Osteoblast (primary cell): Measurements from ENCODE around the gene OTUD5. TPM values are rescaled to one million over a fixed set of nuclear protein-coding genes. Genes with fewer than 3 reads are reported as not detected.

ENCODE experiments used
- DNase-seq: peaks from one replicate; pipeline ENCODE4 v3.0.0; 2011; ENCODE audit warnings: low spot score, mixed read lengths; ENCODE audit not compliant: insufficient read length; ENCODE audit errors: missing footprints
- H2AFZ ChIP-seq: 2 replicates; pipeline ENCODE4 v1.6.0; 2011; ENCODE audit warnings: mild to moderate bottlenecking, low read length
- H3K27ac ChIP-seq: 2 replicates; pipeline ENCODE4 v1.5.1; 2011; ENCODE audit warnings: mild to moderate bottlenecking, low read depth, low read length, moderate library complexity
- H3K27me3 ChIP-seq: 2 replicates; pipeline ENCODE4 v1.6.0; 2012; ENCODE audit warnings: mild to moderate bottlenecking, control low read depth, inconsistent platforms, low read length, moderate library complexity; ENCODE audit not compliant: insufficient read depth
- H3K36me3 ChIP-seq: 2 replicates; pipeline ENCODE4 v1.5.1; 2011; ENCODE audit warnings: mild to moderate bottlenecking, low read length, control low read depth, moderate library complexity; ENCODE audit not compliant: insufficient read depth
- H3K4me1 ChIP-seq: 2 replicates; pipeline ENCODE4 v1.5.1; 2011; ENCODE audit warnings: mild to moderate bottlenecking, low read length, control low read depth, moderate library complexity; ENCODE audit not compliant: insufficient read depth
- H3K4me2 ChIP-seq: 2 replicates; pipeline ENCODE4 v1.6.0; 2011; ENCODE audit warnings: mild to moderate bottlenecking, low read length; ENCODE audit not compliant: insufficient read depth
- H3K4me3 ChIP-seq: fragments of 200-600 bp; sonication (generic); 3 replicates; pipeline ENCODE4 v1.5.1; 2012; ENCODE audit warnings: mild to moderate bottlenecking, low read length, inconsistent platforms; ENCODE audit not compliant: insufficient read depth
- H3K79me2 ChIP-seq: 2 replicates; pipeline ENCODE4 v1.6.0; 2012; ENCODE audit warnings: mild to moderate bottlenecking, low read length, control low read depth, inconsistent platforms; ENCODE audit not compliant: insufficient read depth
- H3K9me3 ChIP-seq: 2 replicates; pipeline ENCODE4 v1.5.1; 2011; ENCODE audit warnings: low read depth, low read length, control low read depth
- H4K20me1 ChIP-seq: 2 replicates; pipeline ENCODE4 v1.6.0; 2012; ENCODE audit warnings: mild to moderate bottlenecking, low read length, control low read depth; ENCODE audit not compliant: insufficient read depth
- CTCF ChIP-seq: IDR thresholded peaks from 2 replicates; pipeline ENCODE4 v1.5.1; 2011; ENCODE audit warnings: mild to moderate bottlenecking, low read depth, low read length, moderate library complexity; ENCODE audit errors: extremely low read depth
- total RNA-seq: library from RNA; depleted of rRNA; stranded (reverse); fragments of >200 nt; gene quantifications from 2 replicates; pipeline ENCODE4 v1.2.3, GENCODE V29; 2012

OTUD5 gene
- total RNA-seq, 1 donor: 33.7 TPM

GRCh38 chrX:48919360-48919841, 38.0 kb downstream of the OTUD5 start:
- peak; percentile 65 for DNase-seq
- H4K20me1 ChIP-seq: no peaks in the 10 kb centered on the region
- no peak overlapping the region for H3K27ac ChIP-seq
- H3K27me3 ChIP-seq: no peaks in the 10 kb centered on the region
- H3K4me1 ChIP-seq: peaks cover 11% of the 10 kb centered on the region
- no peak overlapping the region for H2AFZ ChIP-seq
- H3K4me3 ChIP-seq: peak overlapping the region; percentile 69
- H3K4me2 ChIP-seq: peak overlapping the region; percentile 78
- TF ChIP-seq CTCF: no peak
- H3K9me3 ChIP-seq: no peaks in the 10 kb centered on the region
- H3K36me3 ChIP-seq: peaks cover 22% of the 10 kb centered on the region
- H3K79me2 ChIP-seq: peaks cover 3% of the 10 kb centered on the region

GRCh38 chrX:48918643-48919340, 38.6 kb downstream of the OTUD5 start, which contains the start of gene PIM2:
Gene PIM2 (minus strand): TSS chrX:48919024. CDS start chrX:48918834, 190 bp downstream.
- DNase-seq: peak; percentile 96
- H3K4me3 ChIP-seq: peak within 1 kb of the TSS; percentile 69
- H2AFZ ChIP-seq: no peak within 1 kb of the TSS
- H3K4me1 ChIP-seq: peaks cover 11% of the 10 kb centered on the region
- H3K36me3 ChIP-seq: peaks cover 18% of the 10 kb centered on the region
- peaks cover 3% of the 10 kb centered on the region for H3K79me2 ChIP-seq
- no peaks in the 10 kb centered on the region for H3K9me3 ChIP-seq
- H4K20me1 ChIP-seq: no peaks in the 10 kb centered on the region
- peak within 1 kb of the TSS; percentile 41 for H3K27ac ChIP-seq
- no peaks in the 10 kb centered on the region for H3K27me3 ChIP-seq
- TF ChIP-seq CTCF: no peak
- H3K4me2 ChIP-seq: peak within 1 kb of the TSS; percentile 78

GRCh38 chrX:48918301-48918642, 39.1 kb downstream of the OTUD5 start:
- TF ChIP-seq CTCF: no peak
- no peak for DNase-seq

GRCh38 chrX:48917139-48918001, 40.0 kb downstream of the OTUD5 start:
- TF ChIP-seq CTCF: peak; percentile 96
- H2AFZ ChIP-seq: no peak overlapping the region
- no peaks in the 10 kb centered on the region for H3K9me3 ChIP-seq
- no peaks in the 10 kb centered on the region for H3K27me3 ChIP-seq
- peaks cover 3% of the 10 kb centered on the region for H3K79me2 ChIP-seq
- H3K36me3 ChIP-seq: peaks cover 13% of the 10 kb centered on the region
- H3K4me1 ChIP-seq: peaks cover 11% of the 10 kb centered on the region
- H4K20me1 ChIP-seq: no peaks in the 10 kb centered on the region
- peak overlapping the region; percentile 45 for H3K4me2 ChIP-seq
- peak overlapping the region; percentile 41 for H3K27ac ChIP-seq
- peak overlapping the region; percentile 25 for H3K4me3 ChIP-seq
- peak; percentile 95 for DNase-seq

More at GRCh38 chrX:48918301-48918642, 39.1 kb downstream of the OTUD5 start:
- no peak overlapping the region for H2AFZ ChIP-seq
- H3K36me3 ChIP-seq: peaks cover 19% of the 10 kb centered on the region
- no peaks in the 10 kb centered on the region for H3K9me3 ChIP-seq
- H3K27ac ChIP-seq: no peak overlapping the region
- H3K4me3 ChIP-seq: peak overlapping the region; percentile 69
- H3K27me3 ChIP-seq: no peaks in the 10 kb centered on the region
- H3K4me2 ChIP-seq: peak overlapping the region; percentile 78
- peaks cover 11% of the 10 kb centered on the region for H3K4me1 ChIP-seq
- no peaks in the 10 kb centered on the region for H4K20me1 ChIP-seq
- peaks cover 3% of the 10 kb centered on the region for H3K79me2 ChIP-seq
